A549 (cell line): ENCODE data around the gene AFF2. TPM values are rescaled to one million over a fixed set of nuclear protein-coding genes. Genes with fewer than 3 reads are reported as not detected.

ENCODE experiments used
- ATAC-seq, 2 experiments: fragments of 200-7000 bp in 1 of 2; fragments of >200 bp in 1 of 2; cut with Nextera tagmentation in 1 of 2; cut with Tn5 transposase in 1 of 2; 3 replicates each; pipeline versions ENCODE4 v1.8.0 to v1.9.1; 2018 to 2020; ENCODE audit warnings: mild to moderate bottlenecking in 1 of 2, moderate library complexity in 1 of 2
- CTCF ChIA-PET: fragments of 300-600 bp; sonication (Branson Sonifier 250); formaldehyde crosslinking; extraction: SDS; loops from one replicate; lab custom pipeline; 2021; ENCODE audit warnings: antibody characterized with exemption, inconsistent platforms; lab: Yijun Ruan, JAX
- POLR2A ChIA-PET: fragments of 350-600 bp; formaldehyde crosslinking; extraction: SDS; loops from one replicate; lab custom pipeline; 2021; ENCODE audit warnings: antibody characterized with exemption, inconsistent platforms; lab: Yijun Ruan, JAX
- DNase-seq, 2 experiments: peaks; one replicate each; pipeline versions ENCODE4 v3.0.0 to v3.0.0-alpha.2; 2011 to 2016; ENCODE audit warnings: low read depth in 1 of 2, low spot score in 1 of 2
- FAIRE-seq: peaks from 2 replicates; lab custom pipeline; 2011; peaks lifted over from hg19 to GRCh38; lab: Jason Lieb, UNC
- H3K27ac ChIP-seq, 2 experiments: fragments of >200 bp; sonication (Bioruptor Twin); formaldehyde crosslinking; 3 replicates each; pipeline ENCODE4 v1.5.1; 2016 to 2017
- H3K4me1 ChIP-seq: fragments of >200 bp; sonication (Bioruptor Twin); formaldehyde crosslinking; 3 replicates; pipeline ENCODE4 v1.6.1; 2016
- H3K4me2 ChIP-seq: fragments of >200 bp; sonication (Bioruptor Twin); formaldehyde crosslinking; 3 replicates; pipeline ENCODE4 v1.6.1; 2016
- H3K4me3 ChIP-seq: fragments of >200 bp; sonication (Bioruptor Twin); formaldehyde crosslinking; 3 replicates; pipeline ENCODE4 v1.5.1; 2016
- H3K9me3 ChIP-seq: fragments of >200 bp; sonication (Bioruptor Twin); formaldehyde crosslinking; 3 replicates; pipeline ENCODE4 v1.6.1; 2016
- ATOH8 ChIP-seq: fragments of 250-450 bp; sonication (Bioruptor Pico); IDR thresholded peaks from 2 replicates; pipeline ENCODE4 v1.5.0; 2020; ENCODE audit warnings: low read depth, mild to moderate bottlenecking, moderate library complexity
- CBX2 ChIP-seq: fragments of 200-600 bp; sonication (generic); IDR thresholded peaks from 2 replicates; pipeline ENCODE4 v1.6.1; 2016; ENCODE audit warnings: low read depth, mild to moderate bottlenecking, borderline replicate concordance
- CEBPB ChIP-seq, 2 experiments: fragments of >200 bp in 1 of 2; sonication (Bioruptor Twin) in 1 of 2; formaldehyde crosslinking in 1 of 2; IDR thresholded peaks; 2 replicates each; pipeline ENCODE4 v1.6.1; 2012 to 2016
- CHD2 ChIP-seq: fragments of 150-350 bp; IDR thresholded peaks from 2 replicates; pipeline ENCODE4 v1.6.1; 2014; ENCODE audit warnings: low read length; ENCODE audit not compliant: partially characterized antibody
- CTCF ChIP-seq: fragments of >200 bp; sonication (Bioruptor Twin); formaldehyde crosslinking; IDR thresholded peaks from 3 replicates; pipeline ENCODE4 v1.5.1; 2016
- ESRRA ChIP-seq: fragments of 150-350 bp; IDR thresholded peaks from 2 replicates; pipeline ENCODE4 v1.6.1; 2014; ENCODE audit warnings: mild to moderate bottlenecking, low read length, borderline replicate concordance
- FOSB ChIP-seq: fragments of 250-450 bp; sonication (Bioruptor Pico); IDR thresholded peaks from 2 replicates; pipeline ENCODE4 v1.5.0; 2020; ENCODE audit warnings: mild to moderate bottlenecking, moderate library complexity
- GATA3 ChIP-seq: IDR thresholded peaks from 2 replicates; pipeline ENCODE4 v1.6.1; 2012; ENCODE audit warnings: borderline replicate concordance
- HEYL ChIP-seq: fragments of 250-450 bp; sonication (Bioruptor Pico); IDR thresholded peaks from 2 replicates; pipeline ENCODE4 v1.8.0; 2021; ENCODE audit warnings: mild to moderate bottlenecking, moderate library complexity
- HOXA7 ChIP-seq: fragments of 250-450 bp; sonication (Bioruptor Pico); IDR thresholded peaks from 2 replicates; pipeline ENCODE4 v1.5.0; 2020; ENCODE audit warnings: mild to moderate bottlenecking, moderate library complexity
- HOXB13 ChIP-seq: fragments of 250-450 bp; sonication (Bioruptor Pico); IDR thresholded peaks from 2 replicates; pipeline ENCODE4 v1.5.0; 2020; ENCODE audit warnings: low read depth, mild to moderate bottlenecking, moderate library complexity
- HOXB5 ChIP-seq: fragments of 250-450 bp; sonication (Bioruptor Pico); IDR thresholded peaks from 2 replicates; pipeline ENCODE4 v1.5.0; 2020; ENCODE audit warnings: mild to moderate bottlenecking, moderate library complexity
- JUN ChIP-seq, 2 experiments: fragments of >200 bp; sonication (Bioruptor Twin); formaldehyde crosslinking; IDR thresholded peaks; 2 replicates in 1 of 2; 3 replicates in 1 of 2; pipeline ENCODE4 v1.6.1; 2016 to 2017
- JUNB ChIP-seq: fragments of >200 bp; sonication (Bioruptor Twin); formaldehyde crosslinking; IDR thresholded peaks from 2 replicates; pipeline ENCODE4 v1.6.1; 2016
- MYC ChIP-seq: IDR thresholded peaks from 2 replicates; pipeline ENCODE4 v1.6.1; 2012; ENCODE audit warnings: mild to moderate bottlenecking, inconsistent platforms, low read length, improper control_type of control experiment, borderline replicate concordance
- NFE2L2 ChIP-seq: fragments of 150-350 bp; conservative IDR thresholded peaks from 2 replicates; pipeline ENCODE4 v1.6.1; 2014; ENCODE audit warnings: low read length
- PHF8 ChIP-seq: fragments of 200-600 bp; sonication (generic); IDR thresholded peaks from 2 replicates; pipeline ENCODE4 v1.6.1; 2016; ENCODE audit warnings: low read depth, mild to moderate bottlenecking, antibody characterized with exemption, moderate library complexity, borderline replicate concordance
- RNF2 ChIP-seq: fragments of 200-600 bp; sonication (generic); IDR thresholded peaks from 2 replicates; pipeline ENCODE4 v1.6.1; 2016; ENCODE audit warnings: low read depth, mild to moderate bottlenecking, antibody characterized with exemption, moderate library complexity, borderline replicate concordance
- SMC3 ChIP-seq: fragments of >200 bp; sonication (Bioruptor Twin); formaldehyde crosslinking; IDR thresholded peaks from 3 replicates; pipeline ENCODE4 v1.6.1; 2018; ENCODE audit warnings: inconsistent platforms
- SREBF2 ChIP-seq: fragments of 450-650 bp; IDR thresholded peaks from 2 replicates; pipeline ENCODE4 v1.6.1; 2014; ENCODE audit warnings: mild to moderate bottlenecking, moderate library complexity
- TFCP2L1 ChIP-seq: fragments of 250-450 bp; sonication (Bioruptor Pico); IDR thresholded peaks from 2 replicates; pipeline ENCODE4 v1.5.0; 2021; ENCODE audit warnings: mild to moderate bottlenecking
- TP53 ChIP-seq: fragments of 250-450 bp; sonication (Bioruptor Pico); IDR thresholded peaks from 2 replicates; pipeline ENCODE4 v1.5.0; 2021; ENCODE audit warnings: mild to moderate bottlenecking, moderate library complexity
- ZC3H11A ChIP-seq: fragments of 450-650 bp; IDR thresholded peaks from 2 replicates; pipeline ENCODE4 v1.6.1; 2014; ENCODE audit warnings: antibody characterized with exemption, mild to moderate bottlenecking
- WGBS: methylation state at CpG from one replicate; pipeline ENCODE4 v1.1.6; 2017; ENCODE audit errors: missing lambda C conversion rate; 5-methylcytosine and 5-hydroxymethylcytosine counted together
- polyA plus RNA-seq, 4 experiments: library from polyadenylated mRNA; depleted of rRNA in 3 of 4; stranded (reverse); fragments of >200 nt; fragmentation: RNase III in 1 of 4; extraction: RNeasy Plus Mini Kit Qiagen cat#74134 plus additional on column Dnase treatment in 1 of 4; gene quantifications; 2 replicates in 3 of 4; 3 replicates in 1 of 4; pipeline ENCODE4 v1.2.3, GENCODE V29; 2011 to 2017
- TF ChIP-seq, protein P1 (sequence below): IDR thresholded peaks from 2 replicates; pipeline ENCODE4 v1.6.1; 2012; ENCODE audit warnings: low read depth, borderline replicate concordance
- TF ChIP-seq, protein P2 (sequence below): fragments of >200 bp; sonication (Bioruptor Twin); formaldehyde crosslinking; IDR thresholded peaks from 2 replicates; pipeline ENCODE4 v1.6.1; 2016
- TF ChIP-seq, protein P3 (sequence below): fragments of >200 bp; sonication (Bioruptor Twin); formaldehyde crosslinking; IDR thresholded peaks from 3 replicates; pipeline ENCODE4 v1.6.1; 2016
- TF ChIP-seq, protein P4 (sequence below): fragments of 200-600 bp; sonication (generic); IDR thresholded peaks from 2 replicates; pipeline ENCODE4 v1.6.1; 2016; ENCODE audit warnings: antibody characterized with exemption, mild to moderate bottlenecking, moderate library complexity

The AFF2 gene
- polyA plus RNA-seq, 2 of the 4 experiments (the other 2 are of a cell fraction), result 0.04 TPM; not detected in 1

DNA sequence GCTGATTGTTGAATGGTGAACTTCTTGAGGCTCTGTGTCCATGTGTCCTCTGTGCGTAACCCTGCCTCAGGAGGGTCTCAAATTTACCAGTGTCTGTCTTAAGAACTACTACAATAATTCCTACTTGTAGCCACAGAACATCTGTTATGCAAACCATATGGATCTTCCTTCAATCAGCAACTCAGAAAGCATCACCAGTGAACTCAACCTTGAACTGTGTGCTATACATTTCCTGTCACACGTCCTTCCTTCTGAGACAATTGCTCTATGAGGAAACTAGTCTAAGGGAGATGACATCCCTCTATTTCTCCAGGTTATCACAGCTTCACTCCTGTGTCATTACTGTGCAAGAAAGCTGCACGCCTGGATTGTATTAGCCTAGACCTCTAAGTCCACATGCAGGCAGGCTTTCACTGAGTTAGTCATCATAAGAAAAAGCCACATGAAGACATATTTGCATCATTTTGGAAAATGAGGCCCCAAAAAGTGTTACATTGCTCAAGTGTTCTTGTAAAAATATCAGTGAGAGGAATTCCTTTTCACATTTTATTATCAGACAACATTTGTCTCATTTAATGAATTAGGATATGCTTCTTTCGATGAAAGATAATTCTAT is 157.8 kb downstream of the AFF2 start:
- Histone ChIP-seq H3K4me2 (no peak overlapping the region), H3K9me3 (no peaks in the 10 kb centered on the region), H3K27ac (no peak overlapping the region), H3K4me3 (no peak overlapping the region)
- 8% methylated on average over 4 of the region's 4 CpGs for WGBS
- ATAC-seq (no peak), DNase-seq (no peak), FAIRE-seq (no peak)
- CTCF ChIA-PET, result no interaction called here
- POLR2A ChIA-PET, result no interaction called here
- TF ChIP-seq, protein P1, sequence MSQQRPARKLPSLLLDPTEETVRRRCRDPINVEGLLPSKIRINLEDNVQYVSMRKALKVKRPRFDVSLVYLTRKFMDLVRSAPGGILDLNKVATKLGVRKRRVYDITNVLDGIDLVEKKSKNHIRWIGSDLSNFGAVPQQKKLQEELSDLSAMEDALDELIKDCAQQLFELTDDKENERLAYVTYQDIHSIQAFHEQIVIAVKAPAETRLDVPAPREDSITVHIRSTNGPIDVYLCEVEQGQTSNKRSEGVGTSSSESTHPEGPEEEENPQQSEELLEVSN, result no peak
- TF ChIP-seq ZC3H11A (no peak), PHF8 (no peak), NFE2L2 (no peak), SMC3 (no peak), ESRRA (no peak), CTCF (no peak), TFCP2L1 (no peak), RNF2 (no peak), FOSB (CRISPR knock-in tag) (no peak), JUNB (no peak), GATA3 (no peak), HOXA7 (CRISPR knock-in tag) (no peak), JUN (IDR thresholded peaks at IDR 0.05) (no peak), HOXB5 (CRISPR knock-in tag) (no peak), SREBF2 (no peak), ATOH8 (CRISPR knock-in tag) (no peak), TP53 (no peak), CHD2 (no peak)
- TF ChIP-seq, protein P2, sequence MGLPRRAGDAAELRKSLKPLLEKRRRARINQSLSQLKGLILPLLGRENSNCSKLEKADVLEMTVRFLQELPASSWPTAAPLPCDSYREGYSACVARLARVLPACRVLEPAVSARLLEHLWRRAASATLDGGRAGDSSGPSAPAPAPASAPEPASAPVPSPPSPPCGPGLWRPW, result no peak
- TF ChIP-seq, all 56 proteins: peak for 0
- no peaks in the 10 kb centered on the region for H3K4me1 ChIP-seq

DNA sequence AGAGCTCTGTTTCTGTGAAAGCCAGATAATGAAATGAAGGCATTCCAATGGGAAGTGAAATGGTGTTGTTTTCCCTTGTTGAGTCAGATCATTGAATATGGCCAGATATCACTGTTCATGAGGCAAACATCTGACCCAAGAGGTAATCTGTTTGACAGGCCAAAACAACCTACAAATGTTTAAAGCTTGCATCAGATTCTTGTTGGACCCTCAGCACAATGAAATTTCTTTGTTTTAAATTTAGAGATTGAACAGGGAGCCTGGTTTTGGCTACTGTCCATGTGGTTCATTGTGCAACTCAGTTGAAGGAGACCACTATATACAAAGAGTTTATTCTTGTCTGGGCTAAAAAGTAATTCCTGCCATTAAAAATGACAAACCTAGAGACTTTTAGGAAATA is 159.1 kb downstream of the AFF2 start:
- ATAC-seq, result no peak
- TF ChIP-seq, protein P3, sequence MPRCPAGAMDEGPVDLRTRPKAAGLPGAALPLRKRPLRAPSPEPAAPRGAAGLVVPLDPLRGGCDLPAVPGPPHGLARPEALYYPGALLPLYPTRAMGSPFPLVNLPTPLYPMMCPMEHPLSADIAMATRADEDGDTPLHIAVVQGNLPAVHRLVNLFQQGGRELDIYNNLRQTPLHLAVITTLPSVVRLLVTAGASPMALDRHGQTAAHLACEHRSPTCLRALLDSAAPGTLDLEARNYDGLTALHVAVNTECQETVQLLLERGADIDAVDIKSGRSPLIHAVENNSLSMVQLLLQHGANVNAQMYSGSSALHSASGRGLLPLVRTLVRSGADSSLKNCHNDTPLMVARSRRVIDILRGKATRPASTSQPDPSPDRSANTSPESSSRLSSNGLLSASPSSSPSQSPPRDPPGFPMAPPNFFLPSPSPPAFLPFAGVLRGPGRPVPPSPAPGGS, result no peak
- TF ChIP-seq HOXB13 (CRISPR knock-in tag), result no peak
- TF ChIP-seq CTCF, result no peak
- TF ChIP-seq, protein P2, result no peak
- TF ChIP-seq CEBPB (IDR thresholded peaks at IDR 0.05), result no peak
- no peak for TF ChIP-seq ZC3H11A
- no peak for TF ChIP-seq SREBF2
- TF ChIP-seq HEYL (CRISPR knock-in tag), result no peak
- TF ChIP-seq CBX2, result no peak
- TF ChIP-seq, protein P4, sequence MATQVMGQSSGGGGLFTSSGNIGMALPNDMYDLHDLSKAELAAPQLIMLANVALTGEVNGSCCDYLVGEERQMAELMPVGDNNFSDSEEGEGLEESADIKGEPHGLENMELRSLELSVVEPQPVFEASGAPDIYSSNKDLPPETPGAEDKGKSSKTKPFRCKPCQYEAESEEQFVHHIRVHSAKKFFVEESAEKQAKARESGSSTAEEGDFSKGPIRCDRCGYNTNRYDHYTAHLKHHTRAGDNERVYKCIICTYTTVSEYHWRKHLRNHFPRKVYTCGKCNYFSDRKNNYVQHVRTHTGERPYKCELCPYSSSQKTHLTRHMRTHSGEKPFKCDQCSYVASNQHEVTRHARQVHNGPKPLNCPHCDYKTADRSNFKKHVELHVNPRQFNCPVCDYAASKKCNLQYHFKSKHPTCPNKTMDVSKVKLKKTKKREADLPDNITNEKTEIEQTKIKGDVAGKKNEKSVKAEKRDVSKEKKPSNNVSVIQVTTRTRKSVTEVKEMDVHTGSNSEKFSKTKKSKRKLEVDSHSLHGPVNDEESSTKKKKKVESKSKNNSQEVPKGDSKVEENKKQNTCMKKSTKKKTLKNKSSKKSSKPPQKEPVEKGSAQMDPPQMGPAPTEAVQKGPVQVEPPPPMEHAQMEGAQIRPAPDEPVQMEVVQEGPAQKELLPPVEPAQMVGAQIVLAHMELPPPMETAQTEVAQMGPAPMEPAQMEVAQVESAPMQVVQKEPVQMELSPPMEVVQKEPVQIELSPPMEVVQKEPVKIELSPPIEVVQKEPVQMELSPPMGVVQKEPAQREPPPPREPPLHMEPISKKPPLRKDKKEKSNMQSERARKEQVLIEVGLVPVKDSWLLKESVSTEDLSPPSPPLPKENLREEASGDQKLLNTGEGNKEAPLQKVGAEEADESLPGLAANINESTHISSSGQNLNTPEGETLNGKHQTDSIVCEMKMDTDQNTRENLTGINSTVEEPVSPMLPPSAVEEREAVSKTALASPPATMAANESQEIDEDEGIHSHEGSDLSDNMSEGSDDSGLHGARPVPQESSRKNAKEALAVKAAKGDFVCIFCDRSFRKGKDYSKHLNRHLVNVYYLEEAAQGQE, result no peak
- no peak for TF ChIP-seq MYC

More for the DNA sequence above, 159.1 kb downstream of the AFF2 start:
- ChIA-PET POLR2A (no interaction called here), CTCF (no interaction called here)
- Histone ChIP-seq H3K4me1 (no peaks in the 10 kb centered on the region), H3K4me3 (no peak overlapping the region), H3K27ac (no peak overlapping the region), H3K9me3 (no peaks in the 10 kb centered on the region), H3K4me2 (no peak overlapping the region)
- FAIRE-seq (no peak), DNase-seq (no peak)
